Thyroid gland (tissue), 4 donors: ENCODE data around the gene EIF4A3. TPM values are rescaled to one million over a fixed set of nuclear protein-coding genes. Genes with fewer than 3 reads are reported as not detected.

Experiments
- DNase-seq, 2 donors: peaks; one replicate each; pipeline ENCODE4 v3.0.0-alpha.2; 2019
- H3K27ac ChIP-seq, 3 donors: fragments of 200-600 bp; sonication (generic); 1 replicate in 2 of 3; 2 replicates in 1 of 3; pipeline ENCODE4 v1.5.1; 2016 to 2019; ENCODE audit warnings: mild to moderate bottlenecking in 1 of 3, moderate library complexity in 1 of 3
- H3K27me3 ChIP-seq: fragments of 200-600 bp; sonication (generic); one replicate; pipeline ENCODE4 v1.5.1; 2019
- H3K36me3 ChIP-seq, 2 donors: fragments of 200-600 bp; sonication (generic); one replicate each; pipeline ENCODE4 v1.5.1; 2016 to 2019
- H3K4me1 ChIP-seq, 2 donors: fragments of 200-600 bp; sonication (generic); one replicate each; pipeline ENCODE4 v1.5.1; 2017 to 2019
- H3K4me3 ChIP-seq, 3 donors: fragments of 200-600 bp; sonication (generic); replicated peaks in 1 of 3; 1 replicate in 2 of 3; 2 replicates in 1 of 3; pipeline ENCODE4 v1.5.1; 2016; ENCODE audit warnings: mild to moderate bottlenecking in 1 of 3
- H3K9me3 ChIP-seq: fragments of 200-600 bp; sonication (generic); one replicate; pipeline ENCODE4 v1.5.1; 2017
- CTCF ChIP-seq, 6 experiments: fragments of 200-600 bp in 3 of 6; fragments of 450-650 bp in 3 of 6; sonication (generic) in 3 of 6; IDR thresholded peaks; one replicate each; pipeline ENCODE4 v1.5.1; 2016 to 2019; ENCODE audit warnings: antibody characterized with exemption in 6 of 6, mild to moderate bottlenecking in 2 of 6, inconsistent platforms in 1 of 6, moderate library complexity in 1 of 6
- POLR2A ChIP-seq, 2 donors: fragments of 450-650 bp; IDR thresholded peaks; one replicate each; pipeline ENCODE4 v1.6.1; 2017; ENCODE audit warnings: antibody characterized with exemption in 2 of 2, mild to moderate bottlenecking in 2 of 2, moderate library complexity in 1 of 2
- WGBS, 2 donors: methylation state at CpG; one replicate each; pipeline ENCODE4 v1.1.5; 2017; 5-methylcytosine and 5-hydroxymethylcytosine counted together
- intact Hi-C: fragments of 100-400 bp; cut with DNase I; formaldehyde crosslinking; loops from one replicate; pipeline ENCODE4 v1.15.1; 2023
- total RNA-seq, 4 donors: library from RNA; depleted of rRNA; stranded (reverse); fragments of >200 nt; gene quantifications; one replicate each; pipeline ENCODE4 v1.2.3, GENCODE V29; 2016

Gene EIF4A3
- total RNA-seq, 4 donors from 2014 or later: 42.9 to 79.8 (median 47.4) TPM

GRCh38 chr17:80168371-80168770 lies 21.4 kb upstream of the EIF4A3 start:
- no peak for TF ChIP-seq CTCF (IDR thresholded peaks at IDR 0.05)
- no peak for TF ChIP-seq POLR2A (IDR thresholded peaks at IDR 0.05)
- no peaks in the 10 kb centered on the region for H3K27me3 ChIP-seq
- no peaks in the 10 kb centered on the region for H3K4me1 ChIP-seq
- no peak overlapping the region for H3K4me3 ChIP-seq
- H3K9me3 ChIP-seq: no peaks in the 10 kb centered on the region
- no peak for DNase-seq
- 49 to 63% methylated on average over 3 to 5 of the region's 5 CpGs for WGBS, 2 donors
- intact Hi-C loops: no loop called here
- no peaks in the 10 kb centered on the region for H3K36me3 ChIP-seq
- H3K27ac ChIP-seq: no peak overlapping the region

GRCh38 chr17:80166446-80166845 lies 19.5 kb upstream of the EIF4A3 start:
- 63 to 69% methylated on average over 6 of the region's 6 CpGs for WGBS, 2 donors

GRCh38 chr17:80164185-80164584 lies 17.3 kb upstream of the EIF4A3 start:
- Histone ChIP-seq H3K36me3 (no peaks in the 10 kb centered on the region), H3K4me3 (no peak overlapping the region), H3K9me3 (no peaks in the 10 kb centered on the region), H3K27me3 (no peaks in the 10 kb centered on the region), H3K27ac (no peak overlapping the region), H3K4me1 (no peaks in the 10 kb centered on the region)
- TF ChIP-seq POLR2A (IDR thresholded peaks at IDR 0.05) (no peak), CTCF (IDR thresholded peaks at IDR 0.05) (no peak)
- no peak for DNase-seq
- 80 to 84% methylated on average over 11 of the region's 11 CpGs for WGBS, 2 donors
- intact Hi-C loops: no loop called here

More at GRCh38 chr17:80166446-80166845, 19.5 kb upstream of the EIF4A3 start:
- Histone ChIP-seq H3K27ac (no peak overlapping the region), H3K4me1 (no peaks in the 10 kb centered on the region), H3K4me3 (no peak overlapping the region), H3K36me3 (no peaks in the 10 kb centered on the region), H3K9me3 (no peaks in the 10 kb centered on the region), H3K27me3 (no peaks in the 10 kb centered on the region)
- no peak for DNase-seq
- intact Hi-C loops: no loop called here
- TF ChIP-seq POLR2A (IDR thresholded peaks at IDR 0.05) (no peak), CTCF (IDR thresholded peaks at IDR 0.05) (no peak)

- H3K36me3 ChIP-seq: no peaks in the 10 kb centered on the region
- no peak overlapping the region for H3K4me3 ChIP-seq
- no peak overlapping the region for H3K27ac ChIP-seq
- TF ChIP-seq CTCF (IDR thresholded peaks at IDR 0.05) (no peak), POLR2A (IDR thresholded peaks at IDR 0.05) (no peak)
- no peaks in the 10 kb centered on the region for H3K4me1 ChIP-seq
- H3K27me3 ChIP-seq: no peaks in the 10 kb centered on the region
- no peak for DNase-seq
- intact Hi-C loops: no loop called here
- WGBS, 2 donors: 87 to 91% methylated on average over 4 of the region's 4 CpGs
- H3K9me3 ChIP-seq: no peaks in the 10 kb centered on the region
Observed at GRCh38 chr17:80163336-80163735, 16.4 kb upstream of the EIF4A3 start.

GRCh38 chr17:80160536-80160935 lies 13.6 kb upstream of the EIF4A3 start:
- TF ChIP-seq POLR2A (IDR thresholded peaks at IDR 0.05): no peak
- TF ChIP-seq CTCF (IDR thresholded peaks at IDR 0.05): no peak
- DNase-seq: no peak
- intact Hi-C loops: no loop called here

More at GRCh38 chr17:80160536-80160935, 13.6 kb upstream of the EIF4A3 start:
- Histone ChIP-seq H3K9me3 (no peaks in the 10 kb centered on the region), H3K4me1 (no peaks in the 10 kb centered on the region), H3K27ac (no peak overlapping the region), H3K27me3 (no peaks in the 10 kb centered on the region), H3K4me3 (no peak overlapping the region), H3K36me3 (no peaks in the 10 kb centered on the region)
- 30 to 40% methylated on average over 3 of the region's 3 CpGs for WGBS, 2 donors
